Activated CD4-positive, alpha-beta memory T cell treated with anti-CD3 and anti-CD28 coated beads, Interleukin-2, amount 10 ng/mL, durations not matched to agents 7 days and 5 days (primary cell): Measurements from ENCODE around the gene IL17REL. TPM values are rescaled to one million over a fixed set of nuclear protein-coding genes. Genes with fewer than 3 reads are reported as not detected.
"Not testable (repeated sequence)": the region's sequence is repeated elsewhere in the genome, so short reads cannot be mapped to it uniquely, and the experiment has no call there.

Experiments
- CTCF ChIA-PET: fragments of 350-600 bp; sonication (Branson Sonifier 250); formaldehyde crosslinking; loops from one replicate; lab custom pipeline; 2021; ENCODE audit warnings: antibody characterized with exemption, inconsistent platforms; lab: Charles Lee
- POLR2A ChIA-PET: fragments of 350-600 bp; sonication (Branson Sonifier 250); formaldehyde crosslinking; loops from one replicate; lab custom pipeline; 2021; ENCODE audit warnings: antibody characterized with exemption; lab: Charles Lee
- DNase-seq: peaks from one replicate; pipeline ENCODE4 v3.0.0-alpha.2; 2020
- H3K27ac Mint-ChIP-seq: one replicate; pipeline ENCODE4 v1.8.0; 2021; ENCODE audit warnings: mild to moderate bottlenecking, mixed read lengths
- H3K27me3 Mint-ChIP-seq: one replicate; pipeline ENCODE4 v1.8.0; 2021; ENCODE audit warnings: mixed read lengths
- H3K36me3 Mint-ChIP-seq: one replicate; pipeline ENCODE4 v1.8.0; 2021; ENCODE audit warnings: low read depth, mixed read lengths
- H3K4me1 Mint-ChIP-seq: one replicate; pipeline ENCODE4 v1.8.0; 2021; ENCODE audit warnings: mixed read lengths
- H3K4me3 Mint-ChIP-seq: one replicate; pipeline ENCODE4 v1.8.0; 2021; ENCODE audit warnings: mild to moderate bottlenecking, mixed read lengths
- H3K9me3 Mint-ChIP-seq: one replicate; pipeline ENCODE4 v1.8.0; 2021; ENCODE audit warnings: mixed read lengths
- total RNA-seq, 2 experiments: library from RNA; stranded (reverse); gene quantifications; one replicate each; pipeline ENCODE4 v1.2.3, GENCODE V29; 2021

IL17REL gene
- total RNA-seq, 2 experiments from 2014 or later, result not detected

DNA sequence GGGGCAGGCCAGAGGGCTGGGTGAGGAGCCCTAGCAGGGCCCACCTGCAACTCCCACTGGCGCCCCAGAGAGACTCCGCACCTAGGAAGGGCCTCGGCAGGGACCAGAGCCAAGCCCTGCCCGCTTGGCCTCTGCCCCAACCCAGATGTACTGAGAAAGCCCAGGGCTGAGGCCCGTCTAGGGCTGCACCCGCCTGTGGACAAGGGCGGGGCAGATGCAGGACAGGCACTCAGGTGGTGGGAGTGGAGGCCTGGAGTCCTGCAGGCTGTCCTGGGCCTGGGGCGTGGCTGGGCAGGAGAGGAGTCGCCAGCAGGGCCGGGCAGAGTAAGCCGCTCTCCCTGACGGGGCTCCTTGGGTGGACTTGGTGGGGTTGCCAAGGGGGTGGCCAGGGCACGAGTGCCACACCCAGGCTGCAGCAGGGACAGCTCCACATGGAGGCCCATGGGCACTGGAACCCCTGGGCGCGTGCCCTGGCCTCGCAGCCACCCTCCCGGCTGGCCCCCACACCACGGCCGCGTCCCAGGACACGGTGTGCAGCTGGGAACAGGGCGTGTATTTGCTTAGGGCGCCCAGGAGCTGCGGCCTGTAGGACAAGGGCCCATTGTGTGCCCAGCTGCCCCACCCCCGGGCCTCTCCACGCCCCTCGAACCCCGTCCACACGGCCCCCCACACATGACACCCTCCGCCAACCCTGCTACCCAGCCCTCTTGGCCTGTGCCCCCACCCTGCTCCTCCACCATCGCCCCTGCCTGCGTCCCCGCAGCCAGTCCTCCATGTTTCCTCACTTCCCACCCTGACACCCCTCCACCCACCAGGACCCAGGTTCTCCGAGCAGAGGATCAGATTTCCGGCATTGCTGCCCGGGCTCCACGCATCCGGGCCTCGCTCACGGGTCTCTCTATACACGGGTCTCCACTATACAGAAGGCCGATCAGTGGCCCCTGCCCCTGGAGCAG, 63.3 kb downstream of the IL17REL start:
- H3K27me3 Mint-ChIP-seq, result no peaks in the 10 kb centered on the region
- no peak overlapping the region for H3K27ac Mint-ChIP-seq
- ChIA-PET POLR2A (interaction anchor here (1.7 kb wide), 1 partner anchor 11 kb away, joined by 4 read pairs; the partner anchor contains the start of gene PIM3), CTCF (no interaction called here)
- H3K4me1 Mint-ChIP-seq, result peaks cover 15% of the 10 kb centered on the region
- no peak for DNase-seq
- no peak overlapping the region for H3K4me3 Mint-ChIP-seq
- no peaks in the 10 kb centered on the region for H3K36me3 Mint-ChIP-seq
- H3K9me3 Mint-ChIP-seq, result peaks cover 3% of the 10 kb centered on the region

DNA sequence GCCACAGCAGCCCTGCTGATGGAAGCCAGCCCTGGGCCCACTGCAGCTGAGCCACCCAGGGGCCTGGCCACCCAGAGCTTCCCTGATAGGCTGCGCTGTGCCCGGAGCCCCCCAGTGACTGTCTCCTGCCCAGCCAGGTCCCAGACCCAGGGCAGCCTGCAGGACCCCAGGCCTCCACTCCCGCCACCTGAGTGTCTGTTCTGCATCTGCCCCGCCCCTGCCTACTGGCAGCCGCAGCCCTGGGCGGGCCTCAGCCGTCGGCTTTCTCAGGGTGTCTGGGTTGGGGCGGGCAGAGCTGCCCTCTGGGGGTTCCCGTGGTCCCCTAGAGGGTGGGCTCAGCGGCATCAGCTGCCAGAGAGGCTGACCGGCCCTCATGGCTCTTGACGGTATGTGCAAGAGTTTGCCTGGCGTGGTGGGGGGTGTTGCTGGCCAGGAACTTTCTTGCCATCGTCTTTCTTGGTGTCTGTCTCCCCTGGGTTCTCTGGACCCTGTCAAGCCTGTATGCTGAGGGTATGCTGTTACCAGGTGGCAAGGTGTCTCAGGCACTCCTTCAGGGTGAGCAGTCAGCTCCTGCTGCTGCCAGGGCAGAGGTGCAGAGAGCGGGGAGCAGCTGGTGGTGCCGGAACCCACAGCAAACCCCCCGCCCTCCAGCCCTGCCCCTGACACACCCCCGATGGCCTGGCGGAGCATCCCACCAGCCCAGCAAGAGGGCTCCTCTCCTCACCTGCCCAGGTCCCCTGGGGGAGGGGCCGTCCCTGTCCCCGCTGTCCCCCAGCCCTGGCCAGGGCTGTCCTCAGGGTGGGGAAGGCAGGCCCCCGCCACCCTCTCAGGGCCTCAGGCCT, 64.2 kb downstream of the IL17REL start:
- no peak for DNase-seq
- Mint-ChIP-seq H3K9me3 (peaks cover 3% of the 10 kb centered on the region), H3K27ac (no peak overlapping the region), H3K4me3 (no peak overlapping the region), H3K27me3 (no peaks in the 10 kb centered on the region), H3K36me3 (no peaks in the 10 kb centered on the region), H3K4me1 (peaks cover 15% of the 10 kb centered on the region)
- CTCF ChIA-PET, result no interaction called here
- POLR2A ChIA-PET, result no interaction called here

DNA sequence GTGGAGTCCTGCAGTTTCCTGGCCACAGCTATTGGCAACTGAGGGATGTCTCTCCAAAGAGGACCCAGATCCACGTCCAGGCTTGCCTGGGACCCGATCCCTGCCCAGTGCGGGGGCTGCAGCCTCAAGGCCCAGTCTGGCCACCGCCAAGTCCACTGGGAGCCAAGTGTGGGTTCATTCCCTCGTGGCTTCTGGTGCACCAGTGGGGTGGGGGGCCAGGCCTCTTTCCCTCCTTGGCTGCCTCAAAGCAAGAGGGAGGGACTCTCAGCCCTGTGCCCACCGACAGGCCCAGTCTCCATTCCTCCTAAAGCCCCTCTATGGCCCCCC, 65.3 kb downstream of the IL17REL start:
- ChIA-PET CTCF (no interaction called here), POLR2A (interaction anchor here (1.1 to 1.9 kb wide), 4 partner anchors 11 to 14 kb away, joined by 5 to 15 read pairs (median 6); partner anchors contain the start of gene PIM3)
- Mint-ChIP-seq H3K27ac (peak overlapping the region; percentile 88), H3K4me1 (peaks cover 15% of the 10 kb centered on the region), H3K9me3 (peaks cover 3% of the 10 kb centered on the region), H3K4me3 (no peak overlapping the region), H3K36me3 (no peaks in the 10 kb centered on the region), H3K27me3 (no peaks in the 10 kb centered on the region)
- DNase-seq, result no peak

DNA sequence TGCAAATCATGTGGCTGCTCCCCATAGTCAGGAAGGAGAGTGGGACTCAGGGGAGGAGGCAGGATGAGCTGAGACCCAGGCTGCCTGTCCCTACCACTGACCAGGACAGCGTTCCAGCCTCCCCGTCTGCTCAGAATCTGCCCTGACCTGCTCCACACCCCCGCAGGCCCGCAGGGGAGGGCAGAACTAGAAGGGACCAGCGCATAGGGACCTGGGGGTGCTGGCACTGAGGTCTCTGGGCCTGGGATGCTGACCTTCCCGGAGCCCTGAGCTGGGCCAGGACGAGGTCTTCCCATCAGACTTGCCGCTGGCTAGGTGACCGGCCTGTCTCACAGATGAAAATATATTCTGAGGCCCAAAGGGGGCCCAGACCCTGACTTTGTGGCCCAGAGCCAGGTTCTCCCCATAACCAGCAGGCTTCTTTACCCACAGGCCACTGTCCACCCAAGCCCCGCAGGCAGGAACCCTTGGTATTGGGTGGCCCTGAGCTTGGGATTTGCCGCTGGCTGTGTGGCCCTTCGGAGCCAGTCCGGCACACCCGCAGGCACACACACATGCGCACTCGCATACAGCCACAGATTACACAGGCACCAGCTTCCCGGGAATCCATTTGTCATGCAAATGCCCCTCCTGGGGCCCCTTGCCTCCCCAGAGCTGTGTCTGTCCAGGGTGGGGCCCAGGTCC, 65.8 kb downstream of the IL17REL start:
- POLR2A ChIA-PET, result interaction anchor here (1.1 to 1.9 kb wide), 4 partner anchors 10 to 14 kb away, joined by 5 to 15 read pairs (median 6); partner anchors contain the start of gene PIM3
- CTCF ChIA-PET, result interaction anchor here (0.8 kb wide), 1 partner anchor 84 kb away, joined by 3 read pairs; no protein-coding TSS in a partner anchor
- peaks cover 3% of the 10 kb centered on the region for H3K9me3 Mint-ChIP-seq
- H3K27me3 Mint-ChIP-seq, result no peaks in the 10 kb centered on the region
- no peak for DNase-seq
- no peaks in the 10 kb centered on the region for H3K36me3 Mint-ChIP-seq
- peaks cover 15% of the 10 kb centered on the region for H3K4me1 Mint-ChIP-seq
- H3K4me3 Mint-ChIP-seq, result no peak overlapping the region
- peak overlapping the region; percentile 88 for H3K27ac Mint-ChIP-seq

DNA sequence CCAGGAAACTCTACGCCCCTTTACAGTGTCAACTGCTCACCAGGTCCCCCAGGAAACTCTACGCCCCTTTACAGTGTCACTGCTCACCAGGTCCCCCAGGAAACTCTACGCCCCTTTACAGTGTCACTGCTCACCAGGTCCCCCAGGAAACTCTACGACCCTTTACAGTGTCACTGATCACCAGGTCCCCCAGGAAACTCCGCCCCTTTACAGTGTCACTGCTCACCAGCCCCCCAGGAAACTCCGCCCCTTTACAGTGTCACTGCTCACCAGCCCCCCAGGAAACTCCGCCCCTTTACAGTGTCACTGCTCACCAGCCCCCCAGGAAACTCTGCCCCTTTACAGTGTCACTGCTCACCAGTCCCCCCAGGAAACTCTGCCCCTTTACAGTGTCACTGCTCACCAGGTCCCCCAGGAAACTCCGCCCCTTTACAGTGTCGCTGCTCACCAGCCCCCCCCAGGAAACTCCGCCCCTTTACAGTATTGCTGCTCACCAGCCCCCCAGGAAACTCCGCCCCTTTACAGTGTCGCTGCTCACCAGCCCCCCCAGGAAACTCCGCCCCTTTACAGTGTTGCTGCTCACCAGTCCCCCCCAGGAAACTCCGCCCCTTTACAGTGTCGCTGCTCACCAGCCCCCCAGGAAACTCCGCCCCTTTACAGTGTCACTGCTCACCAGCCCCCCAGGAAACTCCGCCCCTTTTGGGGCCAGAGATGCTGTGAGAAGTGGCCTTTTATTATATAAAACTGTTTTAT, 67.3 kb downstream of the IL17REL start:
- CTCF ChIA-PET, result not testable (repeated sequence)
- peak overlapping the region; percentile 88 for H3K27ac Mint-ChIP-seq
- peak overlapping the region; percentile 39 for H3K4me3 Mint-ChIP-seq

More for the DNA sequence above, 67.3 kb downstream of the IL17REL start:
- POLR2A ChIA-PET, result interaction anchor here (1.5 to 1.9 kb wide), 3 partner anchors 9 to 14 kb away, joined by 6 to 15 read pairs (median 6); no protein-coding TSS in a partner anchor
- H3K9me3 Mint-ChIP-seq, H3K27me3 Mint-ChIP-seq, H3K36me3 Mint-ChIP-seq: not testable (repeated sequence)
- H3K4me1 Mint-ChIP-seq, result peaks cover 20% of the 10 kb centered on the region
- DNase-seq, result peak; percentile 68

Other genes with a start within 250 kb of the IL17REL start
- 10 to 100 TPM; 54.7 to 55.4 TPM for gene BRD1, start 184.9 kb downstream of the IL17REL start, total RNA-seq
- 10 to 100 TPM; 20.6 to 21.8 TPM for gene ZBED4, start 158.9 kb downstream of the IL17REL start, total RNA-seq
- gene ALG12, start 94.3 kb downstream of the IL17REL start, total RNA-seq, result 10 to 100 TPM; 14.7 to 20.6 TPM
- 10 to 100 TPM; 50.0 to 51.2 TPM for gene CRELD2, start 94.1 kb downstream of the IL17REL start, total RNA-seq
- gene PIM3, start 52.0 kb downstream of the IL17REL start, total RNA-seq, result 10 to 100 TPM; 60.1 to 62.3 TPM
- gene TTLL8, start 45.5 kb upstream of the IL17REL start, total RNA-seq, result not detected
- gene MLC1, start 72.7 kb upstream of the IL17REL start, total RNA-seq, result under 1 TPM; 0.30 to 0.50 TPM
- gene MOV10L1, start 77.2 kb upstream of the IL17REL start, total RNA-seq, result not detected
- under 1 TPM; 0.83 to 0.88 TPM for gene PANX2, start 158.0 kb upstream of the IL17REL start, total RNA-seq
- gene TRABD, start 173.1 kb upstream of the IL17REL start, total RNA-seq, result 100 to 1,000 TPM; 136 to 138 TPM
- gene SELENOO, start 188.2 kb upstream of the IL17REL start, total RNA-seq, result 10 to 100 TPM; 21.5 TPM
- gene TUBGCP6, start 232.3 kb upstream of the IL17REL start, total RNA-seq, result 10 to 100 TPM; 50.6 to 53.9 TPM
- gene HDAC10, start 238.5 kb upstream of the IL17REL start, total RNA-seq, result 10 to 100 TPM; 83.7 to 90.0 TPM
- gene MAPK12, start 248.9 kb upstream of the IL17REL start, total RNA-seq, result 1 to 10 TPM; 4.8 to 5.8 TPM